Keratinocyte (primary cell): ENCODE results near the gene TMEM229B. TPM values are rescaled to one million over a fixed set of nuclear protein-coding genes. Genes with fewer than 3 reads are reported as not detected.

ENCODE experiments used
- DNase-seq: peaks from one replicate; pipeline ENCODE4 v3.0.0-alpha.2; 2011; ENCODE audit warnings: low read depth, missing footprints, low spot score
- FAIRE-seq: peaks from 2 replicates; lab custom pipeline; 2011; peaks lifted over from hg19 to GRCh38; lab: Jason Lieb, UNC
- H2AFZ ChIP-seq: 2 replicates; pipeline ENCODE4 v1.6.0; 2012; ENCODE audit warnings: low read length, control low read depth, inconsistent platforms; ENCODE audit not compliant: control insufficient read depth
- H3K27ac ChIP-seq: 2 replicates; pipeline ENCODE4 v1.5.1; 2011; ENCODE audit warnings: low read length; ENCODE audit not compliant: control insufficient read depth, insufficient read depth
- H3K27me3 ChIP-seq: 3 replicates; pipeline ENCODE4 v1.6.0; 2011; ENCODE audit warnings: low read length; ENCODE audit not compliant: control insufficient read depth, insufficient read depth; ENCODE audit errors: extremely low read depth
- H3K36me3 ChIP-seq, 2 experiments: 2 replicates in 1 of 2; 3 replicates in 1 of 2; pipeline ENCODE4 v1.5.1; 2011; ENCODE audit warnings: low read length in 2 of 2, mild to moderate bottlenecking in 1 of 2; ENCODE audit not compliant: control insufficient read depth in 2 of 2, insufficient read depth in 2 of 2; ENCODE audit errors: extremely low read depth in 1 of 2
- H3K4me1 ChIP-seq: 3 replicates; pipeline ENCODE4 v1.5.1; 2011; ENCODE audit warnings: low read length; ENCODE audit not compliant: control insufficient read depth, insufficient read depth; ENCODE audit errors: extremely low read depth
- H3K4me2 ChIP-seq: 3 replicates; pipeline ENCODE4 v1.6.0; 2011; ENCODE audit warnings: low read depth, low read length; ENCODE audit not compliant: control insufficient read depth, insufficient read depth; ENCODE audit errors: extremely low read depth
- H3K4me3 ChIP-seq, 3 experiments: fragments of 200-600 bp in 1 of 3; sonication (generic) in 1 of 3; 2 replicates in 2 of 3; 3 replicates in 1 of 3; pipeline ENCODE4 v1.5.1; 2011 to 2016; ENCODE audit warnings: low read length in 3 of 3, mild to moderate bottlenecking in 3 of 3, control low read depth in 2 of 3, inconsistent platforms in 1 of 3, low read depth in 1 of 3, mixed read lengths in 1 of 3, mixed run types in 1 of 3, moderate library complexity in 1 of 3; ENCODE audit not compliant: control insufficient read depth in 2 of 3, insufficient read depth in 2 of 3; ENCODE audit errors: extremely low read depth in 1 of 3
- H3K79me2 ChIP-seq: 2 replicates; pipeline ENCODE4 v1.6.0; 2012; ENCODE audit warnings: low read length; ENCODE audit not compliant: control insufficient read depth, insufficient read depth
- H3K9ac ChIP-seq: 3 replicates; pipeline ENCODE4 v1.6.0; 2011; ENCODE audit warnings: low read length; ENCODE audit not compliant: control insufficient read depth, insufficient read depth; ENCODE audit errors: extremely low read depth
- H3K9me1 ChIP-seq: 3 replicates; pipeline ENCODE4 v1.6.0; 2011; ENCODE audit warnings: low read length; ENCODE audit not compliant: control insufficient read depth, insufficient read depth; ENCODE audit errors: extremely low read depth
- H3K9me3 ChIP-seq: 2 replicates; pipeline ENCODE4 v1.5.1; 2012; ENCODE audit warnings: low read depth, low read length; ENCODE audit not compliant: control insufficient read depth
- H4K20me1 ChIP-seq: 3 replicates; pipeline ENCODE4 v1.6.0; 2011; ENCODE audit warnings: low read length; ENCODE audit not compliant: control insufficient read depth, insufficient read depth; ENCODE audit errors: extremely low read depth
- CTCF ChIP-seq, 3 experiments: IDR thresholded peaks in 1 of 3; conservative IDR thresholded peaks in 1 of 3; optimal IDR thresholded peaks in 1 of 3; 2 replicates in 2 of 3; 3 replicates in 1 of 3; pipeline versions ENCODE3 to v1.5.1; 2011; ENCODE audit warnings: low read length in 3 of 3, mild to moderate bottlenecking in 3 of 3, moderate library complexity in 2 of 3, control low read depth in 1 of 3, inconsistent platforms in 1 of 3; ENCODE audit not compliant: insufficient read depth in 2 of 3; ENCODE audit errors: extremely low read depth in 1 of 3
- EZH2 ChIP-seq: IDR thresholded peaks from one replicate; pipeline ENCODE4 v1.6.1; 2012; ENCODE audit warnings: inconsistent platforms, mild to moderate bottlenecking, low read length, moderate library complexity
- dilution Hi-C: fragments of 300-500 bp; cut with MboI; formaldehyde crosslinking; loops from one replicate; pipeline ENCODE4 v1.7.0; 2020; ENCODE audit warnings: low sequenced_read_pairs; ENCODE audit not compliant: extremely low pct_ligation_motif_present
- polyA plus RNA-seq, 5 experiments: library from polyadenylated mRNA; depleted of rRNA in 3 of 5; stranded (reverse) in 3 of 5; stranded (forward) in 1 of 5; unstranded in 1 of 5; fragments of >200 nt; gene quantifications; 1 replicate in 1 of 5; 2 replicates in 3 of 5; 3 replicates in 1 of 5; pipeline versions ENCODE4 v1.2.1 to v1.2.3, GENCODE V29; 2011 to 2012; ENCODE audit warnings: missing spikeins in 2 of 5, low read depth in 1 of 5, low replicate concordance in 1 of 5

TMEM229B gene
- polyA plus RNA-seq, 1 donor (not counting 4 experiments of a cell fraction or from before 2014, with no cell fraction given), result 1.0 TPM

DNA sequence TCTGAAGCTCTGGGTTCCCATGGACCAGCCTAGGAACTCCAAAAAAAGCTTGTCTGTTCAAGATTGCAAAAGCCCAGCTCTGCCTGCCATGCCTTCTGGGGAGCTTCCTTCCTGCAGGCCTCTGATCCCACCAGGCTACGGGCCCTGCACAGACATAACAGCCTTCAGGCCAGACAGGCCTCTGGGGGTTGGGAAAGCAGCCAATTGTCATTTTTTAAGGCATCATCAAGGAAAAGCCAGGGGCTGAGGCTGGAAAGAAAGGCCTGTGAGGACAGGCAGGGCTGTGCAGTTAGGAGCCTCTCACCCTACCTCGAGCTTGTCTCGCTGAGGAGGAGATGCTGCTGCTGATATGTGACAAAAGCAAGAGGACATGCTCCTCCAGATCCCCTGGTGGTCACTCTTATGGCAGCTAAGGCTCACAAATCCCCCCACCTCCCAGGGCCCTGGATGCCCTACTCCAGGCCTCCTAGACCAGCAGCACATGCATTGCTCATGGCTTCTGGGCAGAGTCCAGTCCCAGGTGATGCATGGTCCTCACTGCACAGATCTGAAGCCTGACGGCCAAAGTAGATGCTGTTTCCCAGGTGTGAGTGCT, 2.9 kb downstream of the TMEM229B start:
- TF ChIP-seq CTCF (optimal IDR thresholded peaks at IDR 0.05 in 1 of 3, IDR thresholded peaks at IDR 0.05 in 1 of 3, conservative IDR thresholded peaks at IDR 0.05 in 1 of 3; ENCODE audit: extremely low read depth in 1 of 3, insufficient read depth in 2 of 3, low read length in 3 of 3) (no peak), EZH2 (no peak)
- no peaks in the 10 kb centered on the region for H3K9me3 ChIP-seq
- H3K9me1 ChIP-seq, result no peaks in the 10 kb centered on the region
- no peak for FAIRE-seq
- H3K36me3 ChIP-seq, result no peaks in the 10 kb centered on the region
- no peak overlapping the region for H3K27ac ChIP-seq
- no peaks in the 10 kb centered on the region for H3K27me3 ChIP-seq
- H3K4me2 ChIP-seq, result no peak overlapping the region
- no peaks in the 10 kb centered on the region for H3K79me2 ChIP-seq
- no peak overlapping the region for H3K4me3 ChIP-seq
- peaks cover 5% of the 10 kb centered on the region for H3K4me1 ChIP-seq
- peak overlapping the region; percentile 13 for H2AFZ ChIP-seq
- H3K9ac ChIP-seq, result no peak overlapping the region
- H4K20me1 ChIP-seq, result no peaks in the 10 kb centered on the region
- dilution Hi-C loops, result no loop called here
- no peak for DNase-seq

DNA sequence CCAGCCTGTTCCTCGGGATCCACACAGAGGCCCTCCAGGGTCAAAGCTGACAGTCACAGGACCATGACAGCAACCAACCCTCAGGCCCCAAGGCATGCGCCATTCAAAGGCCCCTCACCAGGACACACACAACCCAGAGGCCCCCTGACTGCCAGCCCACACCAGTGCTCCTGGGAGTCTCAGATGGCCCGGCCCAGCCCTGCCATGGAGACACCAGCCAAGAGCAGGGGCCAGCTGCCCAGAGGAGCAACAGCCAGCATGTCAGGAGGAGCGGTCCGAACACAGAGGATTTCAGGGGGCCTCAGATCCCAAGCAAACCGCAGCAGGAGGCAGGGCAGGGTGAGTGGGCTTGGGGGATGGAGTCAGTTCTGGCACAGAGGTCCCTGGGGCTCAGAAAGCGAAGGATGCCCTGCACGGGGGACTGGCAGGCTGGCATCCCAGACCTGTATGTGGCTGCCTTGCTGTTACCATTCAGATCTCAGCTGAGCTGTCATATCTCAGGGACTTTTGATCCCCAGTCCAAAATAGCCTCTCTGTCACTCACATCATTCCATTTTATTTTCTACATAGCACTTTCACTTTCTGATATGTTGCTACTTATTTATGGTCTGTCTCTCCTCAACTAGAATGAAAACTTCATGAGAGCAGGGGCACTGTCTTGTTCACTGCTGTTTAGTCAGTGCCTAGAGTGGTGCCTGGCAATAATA, 4.8 kb downstream of the TMEM229B start:
- Histone ChIP-seq H3K9me3 (no peaks in the 10 kb centered on the region), H3K4me3 (no peak overlapping the region), H3K36me3 (no peaks in the 10 kb centered on the region), H3K9ac (no peak overlapping the region), H3K4me1 (peaks cover 5% of the 10 kb centered on the region), H3K9me1 (no peaks in the 10 kb centered on the region), H3K27ac (no peak overlapping the region), H2AFZ (no peak overlapping the region), H4K20me1 (no peaks in the 10 kb centered on the region), H3K4me2 (no peak overlapping the region), H3K79me2 (no peaks in the 10 kb centered on the region), H3K27me3 (no peaks in the 10 kb centered on the region)
- dilution Hi-C loops, result no loop called here
- TF ChIP-seq CTCF (optimal IDR thresholded peaks at IDR 0.05 in 1 of 3, IDR thresholded peaks at IDR 0.05 in 1 of 3, conservative IDR thresholded peaks at IDR 0.05 in 1 of 3; ENCODE audit: extremely low read depth in 1 of 3, insufficient read depth in 2 of 3, low read length in 3 of 3) (no peak), EZH2 (no peak)
- FAIRE-seq (no peak), DNase-seq (no peak)
